DOHH2 (cell line): ENCODE results near the gene LILRA6.

ENCODE experiments used
- EZH2phosphoT487 ChIP-seq: fragments of 200-600 bp; sonication (generic); IDR thresholded peaks from 2 replicates; pipeline ENCODE4 v1.6.1; 2017; ENCODE audit warnings: borderline replicate concordance, mild to moderate bottlenecking, antibody characterized with exemption, low read length, moderate library complexity, mixed read lengths
- TF ChIP-seq, protein P1 (sequence below): fragments of 200-600 bp; sonication (generic); IDR thresholded peaks from one replicate; pipeline ENCODE4 v1.5.1; 2014; ENCODE audit warnings: antibody characterized with exemption, mild to moderate bottlenecking, low read depth, low read length; ENCODE audit not compliant: poor library complexity, severe bottlenecking

DNA sequence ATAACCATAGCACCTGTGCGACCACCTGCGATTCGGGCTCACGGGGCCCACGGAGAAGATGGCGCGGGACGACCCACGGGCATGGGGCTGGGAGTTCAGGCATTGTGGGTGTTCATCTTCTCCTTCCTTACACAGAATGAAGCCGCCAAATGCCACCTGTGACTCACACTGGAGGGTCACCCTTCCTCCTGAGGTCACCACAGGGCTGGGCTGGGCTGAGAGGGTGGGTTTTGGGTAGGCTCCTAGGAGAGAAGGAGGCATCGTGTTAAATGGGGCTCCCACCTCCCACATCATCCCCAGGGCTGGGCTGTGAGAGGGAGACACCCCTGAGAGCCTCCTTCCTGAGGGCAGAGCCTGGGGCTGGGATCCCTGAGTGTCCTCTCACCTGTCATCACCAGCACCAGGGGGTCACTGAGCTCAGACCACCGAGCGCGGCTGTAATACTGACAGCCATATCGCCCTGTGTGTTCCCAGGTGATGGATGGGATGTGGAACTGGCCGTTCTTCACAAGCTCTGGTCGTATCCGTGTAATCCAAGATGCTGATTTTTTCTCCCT lies 36.9 kb upstream of the LILRA6 start:
- TF ChIP-seq EZH2phosphoT487: no peak
- TF ChIP-seq, protein P1, sequence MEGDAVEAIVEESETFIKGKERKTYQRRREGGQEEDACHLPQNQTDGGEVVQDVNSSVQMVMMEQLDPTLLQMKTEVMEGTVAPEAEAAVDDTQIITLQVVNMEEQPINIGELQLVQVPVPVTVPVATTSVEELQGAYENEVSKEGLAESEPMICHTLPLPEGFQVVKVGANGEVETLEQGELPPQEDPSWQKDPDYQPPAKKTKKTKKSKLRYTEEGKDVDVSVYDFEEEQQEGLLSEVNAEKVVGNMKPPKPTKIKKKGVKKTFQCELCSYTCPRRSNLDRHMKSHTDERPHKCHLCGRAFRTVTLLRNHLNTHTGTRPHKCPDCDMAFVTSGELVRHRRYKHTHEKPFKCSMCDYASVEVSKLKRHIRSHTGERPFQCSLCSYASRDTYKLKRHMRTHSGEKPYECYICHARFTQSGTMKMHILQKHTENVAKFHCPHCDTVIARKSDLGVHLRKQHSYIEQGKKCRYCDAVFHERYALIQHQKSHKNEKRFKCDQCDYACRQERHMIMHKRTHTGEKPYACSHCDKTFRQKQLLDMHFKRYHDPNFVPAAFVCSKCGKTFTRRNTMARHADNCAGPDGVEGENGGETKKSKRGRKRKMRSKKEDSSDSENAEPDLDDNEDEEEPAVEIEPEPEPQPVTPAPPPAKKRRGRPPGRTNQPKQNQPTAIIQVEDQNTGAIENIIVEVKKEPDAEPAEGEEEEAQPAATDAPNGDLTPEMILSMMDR: no peak
